LNCAP (cell line): ENCODE measurements around the gene ZNF70.

Source experiments
- TF ChIP-seq, protein P1 (sequence below): fragments of 450-650 bp; IDR thresholded peaks from 2 replicates; pipeline ENCODE4 v1.5.1; 2017; ENCODE audit warnings: mild to moderate bottlenecking

ZNF70 gene

DNA sequence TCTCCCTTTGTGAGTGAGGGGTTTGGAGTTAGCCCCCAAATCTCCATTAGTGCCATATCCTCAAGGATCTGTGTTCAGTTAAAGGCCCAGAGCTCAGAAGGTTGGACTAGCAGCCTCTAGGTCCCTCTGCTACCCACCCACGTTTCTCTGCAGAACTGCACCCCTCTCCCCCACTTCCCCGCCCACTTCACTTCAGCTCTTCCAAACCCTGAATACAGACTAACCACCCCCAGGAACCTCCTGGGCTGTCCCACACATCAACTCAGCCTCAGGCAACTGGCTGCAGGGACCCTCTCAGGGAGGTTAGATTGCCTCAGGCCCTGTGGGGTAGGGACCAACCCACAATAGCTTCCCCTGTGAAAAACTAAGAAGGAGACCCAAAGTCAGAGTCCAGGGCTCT lies 2.5 kb upstream of the ZNF70 start:
- TF ChIP-seq, protein P1, sequence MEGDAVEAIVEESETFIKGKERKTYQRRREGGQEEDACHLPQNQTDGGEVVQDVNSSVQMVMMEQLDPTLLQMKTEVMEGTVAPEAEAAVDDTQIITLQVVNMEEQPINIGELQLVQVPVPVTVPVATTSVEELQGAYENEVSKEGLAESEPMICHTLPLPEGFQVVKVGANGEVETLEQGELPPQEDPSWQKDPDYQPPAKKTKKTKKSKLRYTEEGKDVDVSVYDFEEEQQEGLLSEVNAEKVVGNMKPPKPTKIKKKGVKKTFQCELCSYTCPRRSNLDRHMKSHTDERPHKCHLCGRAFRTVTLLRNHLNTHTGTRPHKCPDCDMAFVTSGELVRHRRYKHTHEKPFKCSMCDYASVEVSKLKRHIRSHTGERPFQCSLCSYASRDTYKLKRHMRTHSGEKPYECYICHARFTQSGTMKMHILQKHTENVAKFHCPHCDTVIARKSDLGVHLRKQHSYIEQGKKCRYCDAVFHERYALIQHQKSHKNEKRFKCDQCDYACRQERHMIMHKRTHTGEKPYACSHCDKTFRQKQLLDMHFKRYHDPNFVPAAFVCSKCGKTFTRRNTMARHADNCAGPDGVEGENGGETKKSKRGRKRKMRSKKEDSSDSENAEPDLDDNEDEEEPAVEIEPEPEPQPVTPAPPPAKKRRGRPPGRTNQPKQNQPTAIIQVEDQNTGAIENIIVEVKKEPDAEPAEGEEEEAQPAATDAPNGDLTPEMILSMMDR: no peak

GRCh38 chr22:23752750-23753149 lies 1.8 kb upstream of the ZNF70 start:
- TF ChIP-seq, protein P1: no peak

- TF ChIP-seq, protein P1: no peak
Observed at GRCh38 chr22:23752090-23752691, 1.3 kb upstream of the ZNF70 start.

DNA sequence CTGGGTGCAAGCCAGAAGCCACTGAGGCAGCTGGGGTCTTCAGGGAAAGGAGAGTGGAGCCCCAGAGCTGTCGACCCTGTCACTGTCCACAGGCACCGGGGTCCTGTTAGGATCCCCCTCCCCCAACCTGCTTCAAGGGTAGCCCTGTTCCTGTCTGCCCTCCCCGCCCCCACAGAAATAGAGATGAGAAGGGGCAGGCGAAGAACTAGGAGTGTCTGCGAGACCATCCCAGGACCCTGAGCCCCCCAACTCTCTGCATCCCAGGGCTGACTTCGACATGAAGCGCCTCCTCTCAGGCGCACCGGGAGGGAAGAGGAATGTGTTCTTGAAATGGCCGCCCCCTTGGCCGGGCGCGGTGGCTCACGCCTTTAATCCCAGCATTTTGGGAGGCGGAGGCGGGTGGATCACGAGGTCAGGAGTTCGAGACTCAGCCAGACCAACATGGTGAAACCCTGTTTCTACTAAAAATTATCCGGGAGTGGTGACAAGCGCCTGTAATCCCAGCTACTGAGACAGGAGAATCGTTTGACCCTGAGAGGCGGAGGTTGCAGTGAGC lies 607 bp upstream of the ZNF70 start:
- TF ChIP-seq, protein P1: no peak

DNA sequence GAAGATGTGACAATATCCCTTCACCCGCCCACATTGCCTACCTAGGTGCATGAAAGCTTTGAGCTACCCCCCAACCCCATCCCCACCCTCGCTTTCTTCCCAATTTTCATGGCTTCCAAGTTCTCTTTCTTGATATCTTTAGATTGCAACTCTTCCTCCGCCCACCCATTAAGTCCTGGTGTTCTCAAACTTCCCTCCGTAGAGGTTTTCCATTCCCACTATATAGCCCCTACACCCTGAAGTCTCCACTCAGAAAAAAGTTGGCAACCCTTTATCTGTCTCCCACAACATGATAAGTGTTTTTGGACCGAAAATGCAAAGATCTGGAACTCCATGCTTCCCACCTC lies 572 bp downstream of the ZNF70 start:
- TF ChIP-seq, protein P1: no peak

DNA sequence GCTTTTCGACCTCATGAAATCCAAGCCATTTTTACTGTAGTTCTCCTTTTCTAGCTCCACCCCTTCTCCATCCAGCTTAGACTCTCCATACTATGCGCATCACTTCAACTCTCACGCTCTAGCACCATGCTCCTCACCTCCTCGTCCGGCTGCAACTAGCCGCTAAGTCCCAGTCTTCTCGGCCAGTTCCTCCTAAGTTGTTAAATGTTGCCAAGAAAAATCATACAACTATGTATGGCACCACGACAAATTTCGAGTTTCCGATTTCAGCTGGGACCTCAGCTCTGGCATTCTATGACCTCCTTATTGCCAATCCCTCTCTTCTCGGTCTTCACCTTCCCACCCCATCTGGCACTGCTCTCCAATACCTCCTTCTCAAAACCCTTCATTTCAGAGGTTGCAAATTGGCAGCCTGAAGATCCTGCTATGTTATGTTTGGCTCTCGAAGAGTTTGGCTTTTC lies 1.0 kb downstream of the ZNF70 start:
- TF ChIP-seq, protein P1: no peak

- TF ChIP-seq, protein P1: no peak
Observed at GRCh38 chr22:23745791-23746190, 5.1 kb downstream of the ZNF70 start.

DNA sequence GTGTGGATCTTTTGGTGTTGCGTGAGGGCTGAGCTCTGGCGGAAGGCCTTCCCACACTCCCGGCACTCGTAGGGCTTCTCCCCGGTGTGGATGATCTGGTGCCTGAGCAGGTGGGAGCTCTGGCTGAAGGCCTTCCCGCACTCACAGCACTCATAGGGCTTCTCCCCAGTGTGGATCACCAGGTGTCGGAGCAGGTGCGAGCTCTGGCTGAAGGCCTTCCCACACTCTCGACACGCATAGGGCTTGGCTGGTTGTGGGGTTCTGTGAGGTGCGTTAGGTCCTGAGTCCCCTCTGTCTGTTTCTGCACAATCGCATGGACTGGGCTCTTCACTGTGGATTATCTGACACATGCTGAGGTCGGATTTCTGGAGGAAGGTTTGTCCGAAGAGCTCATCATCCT lies 6.4 kb downstream of the ZNF70 start:
- TF ChIP-seq, protein P1: no peak
